Measurements from ENCODE around the gene NMNAT2.
"Not testable (repeated sequence)": the region's sequence is repeated elsewhere in the genome, so short reads cannot be mapped to it uniquely, and the experiment has no call there.

Gene NMNAT2

DNA sequence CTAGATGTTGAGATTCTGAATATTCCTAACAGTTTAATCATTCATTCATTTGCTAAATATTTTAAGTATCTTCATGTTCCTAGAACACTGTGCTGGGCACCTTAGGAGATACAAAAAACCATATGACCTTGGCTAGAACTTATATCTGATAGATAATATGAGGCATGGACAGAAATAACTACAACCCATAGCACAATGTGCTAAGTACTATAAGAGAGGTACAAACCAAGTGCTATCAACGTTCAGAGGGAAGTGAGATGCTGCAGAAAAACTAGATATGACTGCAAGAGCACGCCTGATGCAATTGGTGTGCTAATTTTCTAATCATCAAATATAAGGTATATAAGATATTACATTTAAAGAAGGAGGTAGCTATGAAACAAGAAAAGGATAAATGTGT lies 10.7 kb downstream of the NMNAT2 start:
- H3K36me3 ChIP-seq: no peaks in the 10 kb centered on the region
- no peak overlapping the region for H3K27ac ChIP-seq
- H3K27me3 ChIP-seq: no peaks in the 10 kb centered on the region
- TF ChIP-seq, protein P1, sequence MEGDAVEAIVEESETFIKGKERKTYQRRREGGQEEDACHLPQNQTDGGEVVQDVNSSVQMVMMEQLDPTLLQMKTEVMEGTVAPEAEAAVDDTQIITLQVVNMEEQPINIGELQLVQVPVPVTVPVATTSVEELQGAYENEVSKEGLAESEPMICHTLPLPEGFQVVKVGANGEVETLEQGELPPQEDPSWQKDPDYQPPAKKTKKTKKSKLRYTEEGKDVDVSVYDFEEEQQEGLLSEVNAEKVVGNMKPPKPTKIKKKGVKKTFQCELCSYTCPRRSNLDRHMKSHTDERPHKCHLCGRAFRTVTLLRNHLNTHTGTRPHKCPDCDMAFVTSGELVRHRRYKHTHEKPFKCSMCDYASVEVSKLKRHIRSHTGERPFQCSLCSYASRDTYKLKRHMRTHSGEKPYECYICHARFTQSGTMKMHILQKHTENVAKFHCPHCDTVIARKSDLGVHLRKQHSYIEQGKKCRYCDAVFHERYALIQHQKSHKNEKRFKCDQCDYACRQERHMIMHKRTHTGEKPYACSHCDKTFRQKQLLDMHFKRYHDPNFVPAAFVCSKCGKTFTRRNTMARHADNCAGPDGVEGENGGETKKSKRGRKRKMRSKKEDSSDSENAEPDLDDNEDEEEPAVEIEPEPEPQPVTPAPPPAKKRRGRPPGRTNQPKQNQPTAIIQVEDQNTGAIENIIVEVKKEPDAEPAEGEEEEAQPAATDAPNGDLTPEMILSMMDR (IDR thresholded peaks at IDR 0.05): no peak
- intact Hi-C loops (cut with DNase I; ENCODE audit: low total_unique reads): no loop called here
- DNase-seq: no peak
- no peaks in the 10 kb centered on the region for H3K9me3 ChIP-seq
- H3K4me3 ChIP-seq: no peak overlapping the region
- H3K4me1 ChIP-seq: no peaks in the 10 kb centered on the region

DNA sequence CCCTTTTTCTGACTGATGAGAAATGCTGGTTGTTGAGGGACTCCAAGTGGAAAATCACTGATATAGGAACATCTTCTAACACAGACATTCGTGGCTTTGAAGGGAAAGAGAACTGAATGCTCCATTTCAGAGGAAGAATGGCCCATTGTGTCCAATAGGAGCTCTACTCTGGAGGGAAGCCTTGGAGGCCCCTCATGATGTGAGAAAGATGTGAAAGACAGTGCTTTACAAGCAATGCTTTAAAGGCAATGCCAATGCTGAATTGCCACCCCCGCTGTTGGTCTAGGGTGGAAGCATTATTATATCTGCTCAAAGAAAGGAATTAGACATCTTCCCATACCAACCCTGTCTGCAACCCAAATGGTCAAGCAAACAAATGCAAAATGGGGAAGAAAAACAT lies 13.7 kb downstream of the NMNAT2 start:
- no peak overlapping the region for H3K27ac ChIP-seq
- H3K27me3 ChIP-seq: no peaks in the 10 kb centered on the region
- no peaks in the 10 kb centered on the region for H3K36me3 ChIP-seq
- no peaks in the 10 kb centered on the region for H3K9me3 ChIP-seq
- H3K4me1 ChIP-seq: no peaks in the 10 kb centered on the region
- intact Hi-C loops (cut with DNase I; ENCODE audit: low total_unique reads): no loop called here
- H3K4me3 ChIP-seq: no peak overlapping the region
- TF ChIP-seq, protein P1 (IDR thresholded peaks at IDR 0.05): no peak
- DNase-seq: no peak

DNA sequence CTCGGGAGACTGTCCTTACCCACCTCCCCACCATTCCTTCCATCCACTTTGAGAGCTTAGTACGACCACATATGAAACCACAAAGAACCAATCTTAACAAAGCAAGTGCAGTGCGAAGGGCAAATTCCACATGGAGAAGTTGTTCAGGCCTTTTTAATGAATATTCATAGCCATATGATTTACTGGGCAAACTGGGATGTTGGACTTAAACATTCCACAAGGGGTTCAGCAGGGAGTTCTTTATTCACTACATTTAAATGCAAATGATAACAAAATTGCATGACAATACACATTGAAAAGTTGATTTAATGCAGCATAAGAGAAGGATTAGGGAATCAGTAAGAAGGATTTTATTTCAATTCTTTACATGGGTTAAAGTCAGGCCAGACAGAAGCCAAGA lies 14.7 kb downstream of the NMNAT2 start:
- no peak for DNase-seq

DNA sequence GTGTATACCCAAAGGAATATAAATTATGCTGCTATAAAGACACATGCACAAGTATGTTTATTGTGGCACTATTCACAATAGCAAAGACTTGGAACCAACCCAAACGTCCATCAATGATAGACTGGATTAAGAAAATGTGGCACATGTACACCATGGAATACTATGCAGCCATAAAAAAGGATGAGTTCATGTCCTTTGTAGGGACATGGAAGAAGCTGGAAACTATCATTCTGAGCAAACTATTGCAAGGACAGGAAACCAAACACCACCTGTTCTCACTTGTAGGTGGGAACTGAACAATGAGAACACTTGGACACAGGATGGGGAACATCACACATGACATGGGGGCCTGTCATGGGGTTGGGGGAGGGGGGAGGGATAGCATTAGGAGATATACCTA lies 16.6 kb downstream of the NMNAT2 start:
- H3K27ac ChIP-seq; H3K4me1 ChIP-seq; H3K4me3 ChIP-seq; H3K36me3 ChIP-seq; H3K27me3 ChIP-seq; DNase-seq; intact Hi-C loops (cut with DNase I; ENCODE audit: low total_unique reads); H3K9me3 ChIP-seq: not testable (repeated sequence)

More for the DNA sequence above, 14.7 kb downstream of the NMNAT2 start:
- H3K36me3 ChIP-seq: no peaks in the 10 kb centered on the region
- H3K9me3 ChIP-seq: no peaks in the 10 kb centered on the region
- TF ChIP-seq, protein P1 (IDR thresholded peaks at IDR 0.05): no peak
- intact Hi-C loops (cut with DNase I; ENCODE audit: low total_unique reads): no loop called here
- H3K27ac ChIP-seq: no peak overlapping the region
- no peaks in the 10 kb centered on the region for H3K4me1 ChIP-seq
- H3K4me3 ChIP-seq: no peak overlapping the region
- no peaks in the 10 kb centered on the region for H3K27me3 ChIP-seq

DNA sequence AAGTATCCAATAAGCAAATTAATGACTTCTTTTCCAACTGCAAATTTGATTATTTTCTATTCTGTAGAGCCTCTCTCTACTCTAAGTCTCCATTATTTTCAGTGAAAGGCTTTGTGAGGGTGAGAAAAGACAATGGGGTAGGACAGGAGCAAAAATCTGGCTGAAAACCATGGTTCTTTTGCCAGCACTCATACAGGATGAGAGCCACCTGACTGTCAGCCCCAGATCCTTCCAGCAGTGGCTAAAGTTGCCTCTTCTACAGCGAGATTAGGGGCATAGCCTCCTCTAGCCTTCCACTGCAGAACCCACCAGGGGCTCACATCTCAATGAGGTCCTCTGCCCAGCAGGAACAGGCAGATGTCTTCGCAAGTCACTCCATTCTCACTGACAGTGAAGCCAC lies 23.7 kb downstream of the NMNAT2 start:
- no peaks in the 10 kb centered on the region for H3K9me3 ChIP-seq
- H3K4me3 ChIP-seq: no peak overlapping the region
- H3K27ac ChIP-seq: no peak overlapping the region
- intact Hi-C loops (cut with DNase I; ENCODE audit: low total_unique reads): no loop called here
- no peak for DNase-seq
- no peaks in the 10 kb centered on the region for H3K36me3 ChIP-seq
- no peaks in the 10 kb centered on the region for H3K4me1 ChIP-seq
- H3K27me3 ChIP-seq: peaks cover 0 to 12% of the 10 kb centered on the region in 2 donors
- TF ChIP-seq, protein P1 (IDR thresholded peaks at IDR 0.05): no peak

DNA sequence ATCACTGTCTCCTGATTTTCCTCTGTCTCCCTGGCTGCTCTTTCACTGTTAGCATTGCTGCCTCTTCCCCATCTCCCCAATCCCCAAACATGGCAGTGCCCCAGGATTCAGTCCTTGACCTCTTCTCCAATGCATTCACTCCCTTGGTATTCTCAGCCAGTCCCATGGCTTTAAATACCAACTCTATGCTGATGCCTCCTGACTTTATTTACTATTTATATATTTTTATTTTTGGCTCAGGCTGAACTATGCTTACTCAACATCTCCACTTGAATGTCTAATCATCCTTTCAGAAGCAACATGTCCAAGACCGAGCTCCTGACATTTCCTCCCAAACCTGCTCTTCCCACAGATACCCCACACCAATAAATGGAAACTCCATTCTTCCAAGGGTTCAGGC lies 26.3 kb downstream of the NMNAT2 start:
- intact Hi-C loops (cut with DNase I; ENCODE audit: low total_unique reads): no loop called here
- no peaks in the 10 kb centered on the region for H3K9me3 ChIP-seq
- no peaks in the 10 kb centered on the region for H3K36me3 ChIP-seq
- no peak overlapping the region for H3K27ac ChIP-seq
- TF ChIP-seq, protein P1 (IDR thresholded peaks at IDR 0.05): no peak
- no peak overlapping the region for H3K4me3 ChIP-seq
- DNase-seq: no peak
- peaks cover 0 to 9% of the 10 kb centered on the region in 2 donors for H3K27me3 ChIP-seq
- no peaks in the 10 kb centered on the region for H3K4me1 ChIP-seq

Measured in tibial artery (tissue), 4 donors.